Measurements from ENCODE around the gene ATP1B1. TPM values are rescaled to one million over a fixed set of nuclear protein-coding genes. Genes with fewer than 3 reads are reported as not detected.

Gene ATP1B1
- total and polyA plus RNA-seq, 2 of the 8 experiments (the other 6 are each of a cell fraction or from before 2014, with no cell fraction given) = 16.3 to 76.5 TPM

- TF ChIP-seq GABPA (IDR thresholded peaks at IDR 0.05; ENCODE audit: borderline replicate concordance, insufficient read depth, low read length) (no peak), NRF1 (IDR thresholded peaks at IDR 0.05; ENCODE audit: low read depth, low read length) (no peak), SIX5 (IDR thresholded peaks at IDR 0.05; ENCODE audit: low read depth, low read length) (no peak), RBBP5 (IDR thresholded peaks at IDR 0.05; ENCODE audit: borderline replicate concordance, low read depth, low read length) (no peak), BACH1 (IDR thresholded peaks at IDR 0.05; ENCODE audit: low read length) (no peak), SAP30 (IDR thresholded peaks at IDR 0.05; ENCODE audit: insufficient read depth, insufficient replicate concordance, low read length) (no peak), MAX (IDR thresholded peaks at IDR 0.05) (no peak), BCL11A (IDR thresholded peaks at IDR 0.05; ENCODE audit: low read depth in 2 of 2, low read length in 2 of 2) (no peak)
- TF ChIP-seq, protein P1, sequence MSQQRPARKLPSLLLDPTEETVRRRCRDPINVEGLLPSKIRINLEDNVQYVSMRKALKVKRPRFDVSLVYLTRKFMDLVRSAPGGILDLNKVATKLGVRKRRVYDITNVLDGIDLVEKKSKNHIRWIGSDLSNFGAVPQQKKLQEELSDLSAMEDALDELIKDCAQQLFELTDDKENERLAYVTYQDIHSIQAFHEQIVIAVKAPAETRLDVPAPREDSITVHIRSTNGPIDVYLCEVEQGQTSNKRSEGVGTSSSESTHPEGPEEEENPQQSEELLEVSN (IDR thresholded peaks at IDR 0.05) = no peak
- TF ChIP-seq, protein P2, sequence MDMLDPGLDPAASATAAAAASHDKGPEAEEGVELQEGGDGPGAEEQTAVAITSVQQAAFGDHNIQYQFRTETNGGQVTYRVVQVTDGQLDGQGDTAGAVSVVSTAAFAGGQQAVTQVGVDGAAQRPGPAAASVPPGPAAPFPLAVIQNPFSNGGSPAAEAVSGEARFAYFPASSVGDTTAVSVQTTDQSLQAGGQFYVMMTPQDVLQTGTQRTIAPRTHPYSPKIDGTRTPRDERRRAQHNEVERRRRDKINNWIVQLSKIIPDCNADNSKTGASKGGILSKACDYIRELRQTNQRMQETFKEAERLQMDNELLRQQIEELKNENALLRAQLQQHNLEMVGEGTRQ (IDR thresholded peaks at IDR 0.05; ENCODE audit: low read length) = no peak
- no peaks in the 10 kb centered on the region for H3K9me3 ChIP-seq (ENCODE audit: insufficient read depth in 2 of 2, low read depth in 1 of 2, low read length in 1 of 2)
- no peak overlapping the region for H3K56ac ChIP-seq (replicated peaks; ENCODE audit: insufficient read length, low read depth, low read length)
- 95% methylated on average over 4 of the region's 4 CpGs; no CpG with 5 or more reads in 1 of the 2 experiments for WGBS, 2 experiments (ENCODE audit: extremely low coverage in 1 of 2, insufficient coverage in 1 of 2, insufficient read length in 1 of 2, insufficient replicate concordance in 2 of 2, low coverage in 1 of 2, low lambda C conversion rate in 2 of 2, missing lambda C conversion rate in 1 of 2)
- ChIA-PET POLR2A (ENCODE audit: partially characterized antibody) (no interaction called here), CTCF (ENCODE audit: partially characterized antibody) (interaction anchor here (1.0 kb wide), 1 partner anchor 648 kb away, joined by 3 read pairs; no protein-coding TSS in a partner anchor)
- no peak overlapping the region for H2AK5ac ChIP-seq (ENCODE audit: low read depth, low read length)
- H3K14ac ChIP-seq (ENCODE audit: insufficient read length) = no peak overlapping the region
- H2BK20ac ChIP-seq (ENCODE audit: low read length) = no peak overlapping the region
- FAIRE-seq = no peak
- H3K79me2 ChIP-seq (ENCODE audit: control insufficient read depth in 1 of 2, insufficient read depth in 2 of 2, low read length in 2 of 2) = no peaks in the 10 kb centered on the region
- H3K23me2 ChIP-seq (ENCODE audit: low read depth, low read length) = no peaks in the 10 kb centered on the region
- no peak for DNase-seq (ENCODE audit: low read depth in 1 of 2, low spot score in 2 of 2)
- no peak overlapping the region for H3K23ac ChIP-seq (ENCODE audit: insufficient read length)
- H3K79me1 ChIP-seq (ENCODE audit: low read depth, low read length) = no peaks in the 10 kb centered on the region
- no peaks in the 10 kb centered on the region for H3K36me3 ChIP-seq (ENCODE audit: control insufficient read depth in 2 of 4, insufficient read depth in 4 of 4, low read length in 3 of 4)
- no peaks in the 10 kb centered on the region for H3K27me3 ChIP-seq (replicated peaks in 1 of 4; ENCODE audit: control insufficient read depth in 3 of 4, extremely low read depth in 1 of 4, insufficient read depth in 3 of 4, low read length in 3 of 4)
- no peak overlapping the region for H4K5ac ChIP-seq (ENCODE audit: insufficient read length, low read depth, low read length)
- no peak overlapping the region for H2AFZ ChIP-seq (ENCODE audit: low read length)
- no peak overlapping the region for H2BK15ac ChIP-seq (ENCODE audit: low read length)
- H3K4me3 ChIP-seq (ENCODE audit: extremely low read depth in 1 of 4, insufficient read depth in 2 of 4, low read depth in 3 of 4, low read length in 4 of 4) = no peak overlapping the region
- no peak overlapping the region for H3K18ac ChIP-seq (ENCODE audit: extremely low read depth, low read length)
- peaks cover 0 to 3% (median 0%) of the 10 kb centered on the region in 4 experiments; a peak in 1 of 7 replicates for H3K4me1 ChIP-seq (replicated peaks in 1 of 4; ENCODE audit: control insufficient read depth in 3 of 4, insufficient read depth in 4 of 4, low read length in 3 of 4)
- no peak overlapping the region for H3K9ac ChIP-seq (replicated peaks in 1 of 4; ENCODE audit: extremely low read depth in 1 of 4, low read depth in 3 of 4, low read length in 3 of 4)
- H4K20me1 ChIP-seq (replicated peaks in 1 of 2; ENCODE audit: control insufficient read depth in 1 of 2, insufficient read depth in 2 of 2, low read length in 2 of 2) = no peaks in the 10 kb centered on the region
- no peak overlapping the region for H2BK12ac ChIP-seq (ENCODE audit: low read depth, low read length)
- H2BK5ac ChIP-seq (ENCODE audit: low read depth, low read length) = no peak overlapping the region
- H3K27ac ChIP-seq (ENCODE audit: low read depth, low read length) = no peak overlapping the region
- no peak overlapping the region for H2BK120ac ChIP-seq (replicated peaks; ENCODE audit: low read depth, low read length)
- no peak overlapping the region for H4K8ac ChIP-seq (ENCODE audit: extremely low read depth, insufficient read depth, low read length)
- no peak overlapping the region for H3K4me2 ChIP-seq (ENCODE audit: insufficient read depth in 1 of 2, low read depth in 2 of 2, low read length in 2 of 2)
- no peak overlapping the region for H3K4ac ChIP-seq (replicated peaks; ENCODE audit: insufficient read length, low read depth, low read length)
- no peak overlapping the region for H4K91ac ChIP-seq (replicated peaks; ENCODE audit: insufficient read length, low read length)
Observed at GRCh38 chr1:169087876-169088275, 18.6 kb upstream of the ATP1B1 start.

All from H1 (cell line).